Breast epithelium (tissue), 4 donors: ENCODE data around the gene FNBP1. TPM values are rescaled to one million over a fixed set of nuclear protein-coding genes. Genes with fewer than 3 reads are reported as not detected.
A peak's percentile ranks its signal among the peaks of the same experiment; 100 is the strongest.

Source experiments
- DNase-seq, 2 donors: peaks; one replicate each; pipeline ENCODE4 v3.0.0-alpha.2; 2019; ENCODE audit warnings: low spot score in 2 of 2
- H3K27ac ChIP-seq, 2 donors: fragments of 200-600 bp; sonication (generic) in 1 of 2; one replicate each; pipeline ENCODE4 v1.5.1; 2016 to 2019; ENCODE audit warnings: mild to moderate bottlenecking in 1 of 2
- H3K27me3 ChIP-seq, 2 donors: fragments of 200-600 bp; sonication (generic) in 1 of 2; one replicate each; pipeline versions ENCODE4 v1.5.1 to v1.6.0; 2017 to 2019; ENCODE audit warnings: control low read depth in 1 of 2, mild to moderate bottlenecking in 1 of 2
- H3K36me3 ChIP-seq: fragments of 200-600 bp; one replicate; pipeline ENCODE4 v1.5.1; 2019
- H3K4me1 ChIP-seq, 2 donors: fragments of 200-600 bp; sonication (generic); one replicate each; pipeline ENCODE4 v1.5.1; 2016 to 2019; ENCODE audit warnings: control low read depth in 1 of 2
- H3K4me3 ChIP-seq, 3 donors: fragments of 200-600 bp; sonication (generic); 1 replicate in 2 of 3; 2 replicates in 1 of 3; pipeline ENCODE4 v1.5.1; 2016 to 2019; ENCODE audit warnings: mild to moderate bottlenecking in 3 of 3, moderate library complexity in 2 of 3
- H3K9me3 ChIP-seq, 2 donors: fragments of 200-600 bp; sonication (generic) in 1 of 2; one replicate each; pipeline ENCODE4 v1.5.1; 2016 to 2019; ENCODE audit warnings: control low read depth in 1 of 2
- CTCF ChIP-seq, 3 donors: fragments of 450-650 bp; IDR thresholded peaks; one replicate each; pipeline ENCODE4 v1.5.1; 2016 to 2017; ENCODE audit warnings: antibody characterized with exemption in 3 of 3, mild to moderate bottlenecking in 3 of 3, moderate library complexity in 3 of 3
- POLR2A ChIP-seq: fragments of 450-650 bp; IDR thresholded peaks from one replicate; pipeline ENCODE4 v1.6.1; 2016; ENCODE audit warnings: antibody characterized with exemption, mild to moderate bottlenecking, moderate library complexity
- POLR2AphosphoS5 ChIP-seq, 3 donors: sonication (generic); formaldehyde crosslinking; IDR thresholded peaks; one replicate each; pipeline ENCODE4 v1.6.1; 2017; ENCODE audit warnings: antibody characterized with exemption in 3 of 3
- intact Hi-C: fragments of 100-400 bp; cut with DNase I; formaldehyde crosslinking; loops from one replicate; pipeline ENCODE4 v1.15.1; 2023; ENCODE audit warnings: low total_unique reads
- total RNA-seq, 3 donors: library from RNA; depleted of rRNA; stranded (reverse); fragments of >200 nt; gene quantifications; one replicate each; pipeline ENCODE4 v1.1.0, GENCODE V29; 2016

FNBP1 gene
- total RNA-seq, 3 donors from 2014 or later, result 31.3 to 49.8 (median 41.9) TPM

GRCh38 chr9:129848712-129849441, 194.1 kb downstream of the FNBP1 start:
- Histone ChIP-seq H3K36me3 (peaks cover 4% of the 10 kb centered on the region), H3K4me3 (no peak overlapping the region), H3K4me1 (no peaks in the 10 kb centered on the region), H3K9me3 (no peaks in the 10 kb centered on the region), H3K27me3 (no peaks in the 10 kb centered on the region), H3K27ac (no peak overlapping the region)
- no peak for DNase-seq
- TF ChIP-seq POLR2AphosphoS5 (IDR thresholded peaks at IDR 0.05), result no peak
- TF ChIP-seq CTCF (IDR thresholded peaks at IDR 0.05), result no peak
- intact Hi-C loops, result no loop called here

GRCh38 chr9:129845373-129845772, 197.6 kb downstream of the FNBP1 start:
- Histone ChIP-seq H3K27ac (no peak overlapping the region), H3K4me1 (no peaks in the 10 kb centered on the region), H3K9me3 (no peaks in the 10 kb centered on the region), H3K27me3 (no peaks in the 10 kb centered on the region), H3K4me3 (no peak overlapping the region), H3K36me3 (peaks cover 4% of the 10 kb centered on the region)
- DNase-seq, result no peak
- intact Hi-C loops, result no loop called here
- TF ChIP-seq POLR2AphosphoS5 (IDR thresholded peaks at IDR 0.05), result no peak
- no peak for TF ChIP-seq POLR2A
- TF ChIP-seq CTCF (IDR thresholded peaks at IDR 0.05), result no peak

- DNase-seq, result no peak
- H3K4me3 ChIP-seq, result no peak overlapping the region
- H3K4me1 ChIP-seq, result peaks cover 0 to 11% of the 10 kb centered on the region in 2 donors
- H3K27me3 ChIP-seq, result no peaks in the 10 kb centered on the region
- intact Hi-C loops, result no loop called here
- no peak overlapping the region for H3K27ac ChIP-seq
- TF ChIP-seq CTCF (IDR thresholded peaks at IDR 0.05) (no peak), POLR2AphosphoS5 (IDR thresholded peaks at IDR 0.05) (no peak), POLR2A (no peak)
- H3K9me3 ChIP-seq, result no peaks in the 10 kb centered on the region
- no peaks in the 10 kb centered on the region for H3K36me3 ChIP-seq
Measured at GRCh38 chr9:129841071-129841470, 201.9 kb downstream of the FNBP1 start.

GRCh38 chr9:129840034-129840433, 203.0 kb downstream of the FNBP1 start:
- intact Hi-C loops, result no loop called here
- no peak for TF ChIP-seq CTCF (IDR thresholded peaks at IDR 0.05)
- TF ChIP-seq POLR2AphosphoS5 (IDR thresholded peaks at IDR 0.05), result no peak
- TF ChIP-seq POLR2A, result no peak
- no peak overlapping the region for H3K4me3 ChIP-seq
- H3K4me1 ChIP-seq, result peaks cover 0 to 12% of the 10 kb centered on the region in 2 donors
- no peak overlapping the region for H3K27ac ChIP-seq
- H3K36me3 ChIP-seq, result no peaks in the 10 kb centered on the region
- H3K27me3 ChIP-seq, result no peaks in the 10 kb centered on the region
- no peak for DNase-seq
- no peaks in the 10 kb centered on the region for H3K9me3 ChIP-seq

- Histone ChIP-seq H3K4me1 (peaks cover 0 to 12% of the 10 kb centered on the region in 2 donors), H3K9me3 (no peaks in the 10 kb centered on the region), H3K27ac (peak overlapping the region in 1 of 2 donors; percentile 20), H3K36me3 (no peaks in the 10 kb centered on the region), H3K4me3 (no peak overlapping the region), H3K27me3 (no peaks in the 10 kb centered on the region)
- no peak for TF ChIP-seq CTCF (IDR thresholded peaks at IDR 0.05)
- no peak for TF ChIP-seq POLR2AphosphoS5 (IDR thresholded peaks at IDR 0.05)
- TF ChIP-seq POLR2A, result no peak
- intact Hi-C loops, result no loop called here
- DNase-seq, result no peak
Measured at GRCh38 chr9:129839324-129840023, 203.5 kb downstream of the FNBP1 start.
